HL-60 (cell line): ENCODE measurements around the gene TNFAIP8.

Experiments used
- CTCF ChIP-seq: IDR thresholded peaks from one replicate; pipeline ENCODE4 v1.5.1; 2011; ENCODE audit warnings: low read length, control low read depth, inconsistent platforms; ENCODE audit not compliant: insufficient read depth
- POLR2AphosphoS5 ChIP-seq: IDR thresholded peaks from 2 replicates; pipeline ENCODE4 v1.6.1; 2012; ENCODE audit warnings: low read depth
- REST ChIP-seq: IDR thresholded peaks from 2 replicates; pipeline ENCODE4 v1.6.1; 2012; ENCODE audit warnings: low read depth; ENCODE audit not compliant: insufficient replicate concordance

GRCh38 chr5:119347574-119347973 lies 8.2 kb upstream of the TNFAIP8 start:
- TF ChIP-seq POLR2AphosphoS5, result no peak
- no peak for TF ChIP-seq CTCF
- no peak for TF ChIP-seq REST
